Measurements from ENCODE around the gene NELFA.

DNA sequence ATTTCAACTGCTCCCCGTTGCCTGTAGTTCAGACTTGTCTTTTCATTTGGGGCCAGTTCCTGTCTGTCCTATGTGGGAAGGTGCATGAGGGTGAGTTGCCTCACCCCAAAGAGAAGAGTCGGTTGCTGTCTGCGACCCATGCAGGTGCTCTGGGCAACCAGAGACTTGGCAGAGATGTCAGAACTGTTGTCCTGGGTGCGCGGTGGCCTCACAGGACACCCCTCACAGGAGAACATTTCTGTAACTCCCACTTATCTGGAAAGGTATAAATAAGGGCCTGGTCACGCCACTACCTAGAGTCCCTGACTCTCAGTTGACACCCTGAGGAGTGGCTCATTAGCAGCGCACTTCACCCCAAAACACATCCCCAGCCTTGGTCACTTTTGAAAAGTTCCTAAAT lies 40.6 kb upstream of the NELFA start:
- TF ChIP-seq EZH2 (IDR thresholded peaks at IDR 0.05; ENCODE audit: low read length, missing control alignments) = no peak
- TF ChIP-seq, protein P1, sequence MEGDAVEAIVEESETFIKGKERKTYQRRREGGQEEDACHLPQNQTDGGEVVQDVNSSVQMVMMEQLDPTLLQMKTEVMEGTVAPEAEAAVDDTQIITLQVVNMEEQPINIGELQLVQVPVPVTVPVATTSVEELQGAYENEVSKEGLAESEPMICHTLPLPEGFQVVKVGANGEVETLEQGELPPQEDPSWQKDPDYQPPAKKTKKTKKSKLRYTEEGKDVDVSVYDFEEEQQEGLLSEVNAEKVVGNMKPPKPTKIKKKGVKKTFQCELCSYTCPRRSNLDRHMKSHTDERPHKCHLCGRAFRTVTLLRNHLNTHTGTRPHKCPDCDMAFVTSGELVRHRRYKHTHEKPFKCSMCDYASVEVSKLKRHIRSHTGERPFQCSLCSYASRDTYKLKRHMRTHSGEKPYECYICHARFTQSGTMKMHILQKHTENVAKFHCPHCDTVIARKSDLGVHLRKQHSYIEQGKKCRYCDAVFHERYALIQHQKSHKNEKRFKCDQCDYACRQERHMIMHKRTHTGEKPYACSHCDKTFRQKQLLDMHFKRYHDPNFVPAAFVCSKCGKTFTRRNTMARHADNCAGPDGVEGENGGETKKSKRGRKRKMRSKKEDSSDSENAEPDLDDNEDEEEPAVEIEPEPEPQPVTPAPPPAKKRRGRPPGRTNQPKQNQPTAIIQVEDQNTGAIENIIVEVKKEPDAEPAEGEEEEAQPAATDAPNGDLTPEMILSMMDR (conservative IDR thresholded peaks at IDR 0.05 in 1 of 2, IDR thresholded peaks at IDR 0.05 in 1 of 2; ENCODE audit: low read depth in 1 of 2, low read length in 2 of 2) = no peak

All from fibroblast of lung (primary cell).